GM20431 (cell line): ENCODE results near the gene RSBN1.

Source experiments
- in situ Hi-C: fragments of 300-500 bp; cut with MseI, MboI; formaldehyde crosslinking; loops from one replicate; pipeline ENCODE4 v1.15.0; 2020; ENCODE audit warnings: low sequenced_read_pairs; ENCODE audit not compliant: unreplicated experiment

RSBN1 gene

DNA sequence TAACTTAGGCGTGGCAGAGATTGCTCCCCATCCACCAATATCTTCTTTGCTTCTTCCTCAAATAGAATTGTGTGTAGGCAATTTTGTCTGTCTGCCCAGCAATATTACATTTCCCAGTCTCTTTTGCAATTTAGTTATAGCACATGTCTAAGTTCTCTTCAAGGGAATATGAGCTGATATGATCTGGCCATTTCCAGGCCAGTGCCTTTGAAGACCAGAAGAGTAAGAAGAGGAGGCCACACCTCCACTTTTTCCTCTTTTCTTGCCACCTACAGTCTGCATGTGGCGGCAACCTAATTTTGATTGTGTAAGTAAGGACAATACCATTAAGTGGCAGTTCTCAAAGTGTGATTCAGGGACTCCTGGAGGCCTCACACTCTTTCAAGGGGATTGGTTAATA is 6.3 kb upstream of the RSBN1 start:
- in situ Hi-C loops: no loop called here

DNA sequence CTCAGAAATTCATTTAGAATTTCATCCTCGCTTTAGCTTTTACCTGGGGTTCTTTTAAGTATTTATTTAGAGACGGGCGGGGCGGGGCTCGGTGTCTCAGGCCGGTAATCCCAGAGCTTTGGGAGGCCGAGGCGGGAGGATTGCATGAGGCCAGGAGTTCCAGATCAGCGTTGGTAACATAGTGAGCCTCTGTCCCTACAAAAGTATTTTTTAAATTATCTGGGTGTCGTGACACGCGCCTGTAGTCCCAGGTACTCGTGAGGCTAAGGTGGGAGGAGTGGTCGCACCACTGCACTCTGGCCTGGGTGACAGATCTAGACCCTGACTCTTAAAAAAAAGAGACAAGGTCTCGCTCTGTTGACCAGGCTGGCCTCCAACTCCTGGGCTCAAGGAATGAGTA is 942 bp upstream of the RSBN1 start:
- in situ Hi-C loops: no loop called here

DNA sequence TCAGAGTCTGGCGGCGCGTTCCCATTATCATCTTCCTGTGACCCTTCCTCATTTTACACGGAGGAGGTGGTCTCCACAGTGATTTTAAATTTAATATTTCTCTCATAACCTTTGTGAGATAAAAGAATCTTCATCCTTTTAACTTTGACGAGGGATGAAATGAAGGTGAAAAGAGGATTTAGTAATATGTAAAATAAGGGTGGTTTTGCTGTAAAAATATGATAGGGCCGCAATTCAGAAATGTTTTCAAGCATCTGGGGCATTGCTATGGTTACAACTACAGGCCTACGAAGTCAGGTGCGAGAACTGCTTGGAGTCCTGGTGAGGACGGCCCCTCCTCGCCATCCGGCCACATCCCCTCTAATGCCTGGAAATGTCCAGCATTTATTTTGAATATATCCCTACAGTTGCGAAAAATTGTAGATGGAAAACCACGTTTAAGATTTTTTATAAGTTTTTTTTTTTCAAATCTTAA is 422 bp upstream of the RSBN1 start:
- in situ Hi-C loops: no loop called here

DNA sequence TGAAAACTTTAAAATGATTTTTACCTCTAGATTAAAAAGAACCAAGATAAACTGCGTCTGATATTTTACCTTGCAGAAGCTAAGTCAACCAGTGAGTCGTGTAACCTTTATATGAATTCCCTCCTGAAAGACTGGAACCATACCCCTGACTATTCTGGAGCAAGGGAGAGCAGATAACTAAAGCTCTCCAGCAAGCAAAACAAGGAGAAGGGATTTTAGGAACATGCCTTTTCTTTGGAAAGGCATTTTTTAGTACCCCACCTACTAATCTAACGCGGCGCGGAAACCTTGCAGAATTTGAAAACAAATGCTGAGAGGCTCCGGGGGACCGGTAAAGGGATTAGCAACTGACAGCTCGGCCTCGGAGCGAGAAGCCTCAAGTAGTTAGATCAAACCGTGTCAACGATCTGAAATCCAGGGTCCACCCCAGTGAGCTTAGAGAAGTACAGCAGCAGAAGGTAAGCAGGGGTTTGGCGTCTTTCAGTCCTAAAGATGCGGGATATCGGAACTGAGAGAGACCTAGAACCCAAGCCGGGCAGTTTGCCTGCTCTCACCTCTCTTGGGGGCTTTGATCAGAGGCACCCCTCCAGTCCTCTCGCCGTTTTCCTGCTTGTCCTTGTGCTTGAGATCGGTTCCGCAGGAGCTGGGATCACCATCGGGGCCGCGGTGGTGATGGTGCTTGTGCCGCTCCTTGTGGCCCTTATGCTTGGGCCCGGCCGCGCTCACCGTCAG is 954 bp downstream of the RSBN1 start:
- in situ Hi-C loops: no loop called here

DNA sequence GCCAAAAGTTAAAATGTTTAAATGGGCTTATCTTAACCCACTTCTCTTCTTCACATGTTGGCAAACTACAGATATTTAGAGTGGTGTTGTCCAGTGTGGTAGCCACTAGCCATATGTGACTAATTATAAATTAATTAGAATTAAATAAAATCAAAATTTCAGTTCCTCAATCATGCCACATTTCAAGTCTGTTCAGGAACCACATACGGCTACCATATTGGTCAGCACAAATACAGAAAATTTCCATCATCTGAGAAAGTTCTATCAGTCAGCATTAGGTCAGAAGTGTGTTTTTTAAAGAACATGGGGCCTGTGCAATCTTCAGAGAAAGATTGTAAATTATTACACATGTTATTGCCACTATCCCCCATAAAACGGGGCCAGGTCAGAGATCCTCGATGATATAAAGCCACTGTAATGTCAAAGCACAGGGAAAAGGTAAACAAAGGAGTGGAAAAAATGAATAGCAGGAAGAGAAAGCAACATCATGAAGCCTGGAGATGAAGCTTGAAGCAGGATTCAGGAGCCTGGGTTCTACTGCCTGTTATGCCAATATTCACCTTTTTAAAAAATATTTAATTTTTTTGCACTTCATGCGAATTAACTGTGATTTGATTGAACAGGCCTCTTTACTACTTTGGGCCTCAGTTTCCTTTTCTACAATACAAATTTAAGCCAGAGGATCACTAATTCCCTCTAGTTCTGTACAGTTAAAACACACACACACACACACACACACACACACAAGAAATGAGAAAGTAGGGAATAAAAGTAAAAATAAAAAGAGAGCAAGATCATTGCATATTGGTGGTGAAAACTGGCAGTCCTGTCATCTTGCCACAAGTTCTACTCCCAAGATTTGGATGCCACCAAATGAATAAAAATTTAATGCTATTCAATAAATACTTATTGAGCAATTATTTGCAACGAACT is 2.3 kb downstream of the RSBN1 start:
- in situ Hi-C loops: no loop called here

DNA sequence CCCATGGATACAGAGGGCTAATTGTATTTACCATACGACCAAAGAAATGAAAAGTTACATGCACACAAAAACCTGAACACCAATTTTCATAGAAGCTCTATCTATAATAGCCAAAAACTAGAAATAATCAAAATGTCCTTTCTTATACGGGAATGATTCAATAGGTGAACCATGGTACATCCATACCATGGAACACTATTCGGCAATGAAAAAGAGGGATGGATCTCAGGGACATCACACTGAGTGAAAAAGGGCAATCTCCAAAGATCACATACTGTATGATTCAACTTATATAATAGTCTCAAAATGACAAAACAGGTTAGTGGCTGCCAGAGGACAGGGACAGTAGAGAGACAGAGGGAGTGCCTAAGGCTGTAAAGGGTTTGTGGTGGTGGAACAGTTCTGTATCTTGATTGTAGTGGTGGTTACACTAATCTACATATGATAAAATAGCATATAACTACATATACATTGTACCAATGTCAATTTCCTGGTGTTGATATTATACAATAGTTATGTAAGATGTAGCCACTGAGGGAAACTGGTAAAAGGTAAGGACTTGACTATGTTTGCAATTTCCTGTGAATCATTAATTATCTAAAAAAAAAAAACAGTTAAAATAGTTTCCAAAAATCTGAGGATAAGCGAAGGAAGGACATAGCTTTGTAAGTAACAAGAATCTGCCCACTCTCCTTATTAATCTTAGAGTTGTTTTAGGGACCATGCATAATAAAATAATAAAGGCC is 3.7 kb downstream of the RSBN1 start:
- in situ Hi-C loops: no loop called here

DNA sequence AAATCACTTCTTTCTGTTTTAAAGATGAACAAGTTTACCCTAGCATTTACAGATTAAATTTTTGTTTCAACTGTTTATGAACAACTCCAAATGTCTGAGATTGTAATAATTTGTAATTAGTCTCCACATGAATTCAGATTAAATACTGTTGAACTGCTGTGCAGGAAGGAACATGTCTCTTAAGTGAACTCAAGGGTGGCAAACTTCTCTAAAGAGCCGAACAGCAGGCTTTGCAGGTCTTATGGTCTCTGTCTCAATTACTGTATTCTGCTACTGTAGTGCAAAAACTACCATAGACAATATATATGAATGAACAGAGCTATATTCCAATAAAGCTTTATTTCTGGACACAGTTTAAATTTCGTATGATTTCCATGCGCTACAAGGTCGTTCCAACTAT is 6.6 kb downstream of the RSBN1 start:
- in situ Hi-C loops: no loop called here

DNA sequence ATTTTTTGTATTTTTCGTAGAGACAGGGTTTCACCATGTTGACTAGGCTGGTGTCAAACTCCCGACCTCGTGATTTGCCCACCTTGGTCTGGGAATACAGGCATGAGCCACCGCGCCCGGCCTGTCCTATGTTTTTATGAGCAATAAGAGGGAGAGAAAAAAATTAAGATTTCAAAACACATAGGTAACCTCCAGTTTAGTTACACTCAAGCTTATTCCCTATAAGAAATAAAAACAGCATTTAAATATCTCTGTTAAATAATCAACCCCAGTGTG is 7.1 kb downstream of the RSBN1 start:
- in situ Hi-C loops: no loop called here

DNA sequence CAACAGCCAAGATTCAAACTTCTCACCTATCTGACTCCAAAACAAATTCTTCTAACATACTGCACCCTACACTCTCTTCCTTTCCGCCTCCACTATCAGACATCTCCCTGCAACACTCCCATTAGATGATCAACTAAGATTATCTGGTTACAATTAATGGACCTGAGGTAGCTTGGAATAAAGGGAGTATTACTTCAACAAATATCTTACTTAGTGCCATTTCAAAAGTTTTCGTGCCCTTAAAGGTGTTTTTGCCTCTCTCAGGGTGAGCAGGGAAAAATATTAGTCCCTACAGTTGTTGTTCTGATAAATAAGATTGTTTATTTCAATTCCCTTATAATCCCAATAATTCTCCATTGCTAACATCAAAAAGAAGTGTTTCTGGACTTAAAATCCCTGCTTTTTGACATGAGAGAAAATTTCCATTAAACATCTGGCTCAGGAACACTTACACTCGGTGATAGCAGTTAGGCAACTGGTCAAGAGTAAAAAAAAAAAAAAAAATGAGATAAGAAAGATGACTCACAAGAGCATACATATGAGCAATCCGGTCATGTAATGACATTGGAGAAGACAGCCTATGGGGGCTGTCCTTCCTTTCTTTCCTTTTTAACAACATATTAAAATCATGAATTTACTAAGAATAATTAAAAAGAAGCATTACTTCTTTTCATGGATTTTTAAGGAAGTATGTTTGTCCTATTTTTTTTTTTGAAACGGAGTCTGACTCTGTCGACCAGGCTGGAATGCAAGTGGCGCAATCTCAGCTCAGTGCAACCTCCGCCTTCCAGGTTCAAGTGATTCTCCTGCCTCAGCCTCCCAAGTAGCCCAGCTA is 7.6 kb downstream of the RSBN1 start:
- in situ Hi-C loops: no loop called here

DNA sequence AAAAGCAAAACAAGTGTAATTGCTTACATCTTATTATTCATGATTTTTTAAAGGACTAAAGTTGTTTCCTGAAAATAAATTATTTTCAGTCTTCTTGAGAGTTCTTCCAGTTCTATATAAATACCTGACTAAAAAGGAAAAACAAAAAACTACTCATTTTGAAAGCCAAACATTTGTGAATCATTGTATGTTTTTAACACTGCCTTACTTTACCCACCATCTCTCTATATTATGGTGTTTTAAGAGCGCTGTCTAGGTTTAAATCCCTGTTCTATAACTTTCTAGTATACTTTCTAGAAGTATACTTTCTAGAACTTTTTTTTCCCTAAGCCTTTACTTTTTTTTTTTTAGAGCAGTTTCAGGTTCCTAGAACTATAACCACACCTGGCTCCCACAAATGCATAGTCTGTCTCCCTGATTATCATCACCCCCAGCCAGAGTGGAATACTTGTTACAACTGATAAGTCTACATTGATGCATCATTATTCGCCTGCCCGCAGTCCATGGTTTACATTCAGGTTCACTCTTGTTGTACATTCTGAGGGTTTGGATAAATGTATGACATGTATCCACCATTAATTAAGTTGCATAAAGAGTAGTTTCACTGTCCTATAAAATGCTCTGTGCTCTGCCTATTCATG is 9.8 kb downstream of the RSBN1 start:
- in situ Hi-C loops: no loop called here

DNA sequence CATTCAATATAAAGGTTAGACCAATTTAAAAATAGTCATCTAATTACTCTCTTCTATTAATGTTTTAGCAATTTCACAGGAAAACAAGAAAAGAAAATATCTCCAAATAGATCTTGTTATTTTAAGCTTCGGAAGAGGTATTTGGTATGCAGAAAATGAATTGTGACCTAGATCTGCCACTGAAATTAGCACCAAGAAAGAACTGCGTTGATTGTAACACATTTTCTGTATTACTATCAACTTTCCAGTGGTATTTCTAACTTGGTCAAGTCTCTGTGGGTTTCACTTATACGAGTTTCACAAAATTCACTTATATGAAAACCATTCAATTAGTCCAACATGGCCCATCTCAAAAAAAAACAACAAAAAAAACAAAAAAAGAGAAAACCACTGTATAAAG is 11.8 kb downstream of the RSBN1 start:
- in situ Hi-C loops: no loop called here

DNA sequence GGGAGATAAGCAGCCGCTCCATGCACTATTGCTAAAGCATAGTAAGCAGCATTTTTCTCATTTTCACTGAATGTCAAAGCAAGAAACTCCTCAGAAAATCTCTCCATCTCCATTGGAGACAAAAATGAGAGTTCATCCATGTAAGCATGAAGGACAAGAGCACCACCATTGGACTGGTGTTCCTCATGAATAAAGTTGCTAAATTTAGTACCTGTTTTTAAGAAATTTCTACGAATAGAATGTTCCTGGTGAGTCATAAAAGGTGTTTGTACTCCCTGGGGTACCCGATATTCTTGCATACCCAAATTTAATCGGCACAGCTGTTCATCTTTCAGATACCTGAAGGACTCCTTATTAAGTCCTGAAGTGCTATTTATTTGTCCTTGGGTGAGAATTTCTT is 14.8 kb downstream of the RSBN1 start:
- in situ Hi-C loops: no loop called here

DNA sequence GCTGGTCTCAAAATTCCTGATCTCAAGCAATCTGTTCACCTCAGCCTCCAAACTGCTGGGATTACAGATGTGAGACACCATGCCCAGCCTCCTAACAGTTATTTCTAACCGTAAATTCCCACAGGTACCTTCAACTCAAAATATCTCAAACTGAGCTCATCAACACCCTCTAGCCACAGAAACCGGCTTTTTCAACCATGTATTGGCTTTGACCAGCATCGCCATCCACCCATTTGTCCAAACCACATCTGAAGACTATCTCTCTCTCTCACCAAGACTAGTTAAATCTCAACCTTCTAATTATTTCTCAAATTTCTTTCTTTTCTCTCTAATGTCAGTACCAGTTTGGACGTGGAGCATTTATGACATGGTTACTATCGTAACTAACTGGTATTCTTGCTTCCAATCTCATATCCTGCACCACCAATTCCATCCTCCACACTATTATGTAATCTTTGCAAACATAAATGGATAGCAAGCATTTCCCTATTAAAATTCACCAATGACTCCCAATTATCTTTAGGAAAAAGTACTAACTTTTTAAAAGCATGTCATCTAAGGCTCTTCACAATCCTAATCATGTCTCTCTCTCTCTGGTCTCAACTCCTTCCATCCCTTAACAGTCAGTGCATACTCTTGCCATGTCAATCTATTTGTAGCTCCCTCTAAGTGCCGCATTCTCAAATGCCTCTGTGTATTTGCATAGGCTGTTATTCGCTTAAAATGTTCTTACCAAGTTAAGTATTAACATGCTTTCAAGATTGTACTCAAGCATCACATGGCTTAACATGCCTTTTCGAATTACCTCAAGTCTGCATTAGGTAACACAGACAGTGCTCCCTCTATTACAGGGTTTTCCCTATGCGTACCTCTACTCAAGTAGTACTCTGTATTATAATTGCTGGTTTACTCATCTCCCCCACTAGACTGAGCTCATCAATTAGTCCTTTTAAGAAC is 18.1 kb downstream of the RSBN1 start:
- in situ Hi-C loops: no loop called here

DNA sequence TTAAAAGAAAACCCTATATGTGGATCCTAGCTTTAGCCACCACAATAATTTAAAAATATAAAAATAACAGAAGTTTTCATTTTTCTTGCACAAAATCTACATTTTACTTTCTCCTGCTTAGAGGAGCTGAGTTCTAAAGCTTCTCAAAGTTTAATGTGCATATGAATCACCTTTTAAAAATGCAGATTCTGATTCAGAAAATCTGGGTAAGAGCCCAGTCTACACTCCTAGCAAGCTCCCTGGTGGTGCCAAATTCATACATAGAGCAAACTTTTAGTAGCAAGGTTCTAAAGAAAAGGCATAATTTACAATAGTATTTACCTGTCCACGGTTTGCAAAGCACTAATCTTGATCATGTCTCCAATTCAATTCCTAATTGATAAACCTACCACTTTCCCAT is 19.3 kb downstream of the RSBN1 start:
- in situ Hi-C loops: no loop called here

DNA sequence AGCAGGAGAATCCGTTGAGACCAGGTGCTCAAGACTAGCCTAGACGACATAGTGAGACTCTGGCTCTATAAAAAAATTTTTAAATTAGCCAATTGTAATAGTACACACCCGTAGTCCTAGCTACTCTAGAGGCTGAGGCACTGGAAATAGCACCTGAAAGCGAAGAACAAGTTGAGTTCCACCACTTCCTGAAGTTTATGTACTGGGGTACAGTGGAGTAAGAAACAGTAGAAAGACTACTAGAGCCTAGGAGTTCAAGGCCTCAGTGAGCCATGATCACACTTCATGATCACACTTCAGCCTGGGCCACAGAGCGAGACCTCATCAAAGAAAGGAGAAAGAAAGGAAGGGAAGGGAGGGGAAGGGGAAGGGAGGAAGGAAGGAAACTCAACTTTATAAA is 19.8 kb downstream of the RSBN1 start:
- in situ Hi-C loops: no loop called here

DNA sequence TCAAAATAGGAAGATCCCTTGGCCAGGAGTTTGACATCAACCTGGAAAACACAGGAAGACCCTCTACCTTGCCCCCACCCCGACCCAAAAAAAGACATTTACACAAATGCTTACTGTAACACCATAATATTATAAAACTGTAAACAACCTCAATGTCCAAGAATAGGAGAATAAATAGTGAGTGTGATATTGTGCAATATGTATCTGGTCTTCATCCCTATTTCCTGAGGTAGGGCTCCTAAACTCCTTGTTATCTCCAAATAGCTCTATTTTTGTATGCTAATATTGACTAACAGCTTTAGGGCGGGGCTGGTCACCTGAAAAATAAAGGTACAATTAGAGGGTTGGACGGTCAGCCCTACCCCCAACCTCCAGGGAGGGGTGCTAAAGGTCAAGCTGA is 23.5 kb downstream of the RSBN1 start:
- in situ Hi-C loops: no loop called here

DNA sequence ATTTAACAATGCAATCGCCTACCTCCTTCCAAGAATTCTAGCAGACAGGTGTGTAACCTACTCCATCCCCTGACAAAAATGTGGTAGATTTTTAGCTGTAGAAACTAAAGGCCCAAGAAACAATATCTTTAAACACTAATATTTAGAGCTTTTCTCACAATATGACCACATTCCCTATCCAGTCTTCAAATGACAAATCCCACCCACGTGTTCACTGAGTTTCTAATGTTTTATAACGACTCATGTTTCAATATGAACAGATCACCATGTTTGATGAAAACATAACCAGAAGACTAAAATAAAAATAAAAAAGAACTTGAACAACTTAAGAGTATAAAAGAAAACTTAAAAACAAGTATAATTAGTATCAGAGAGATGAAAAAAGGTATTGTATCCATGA is 24.6 kb downstream of the RSBN1 start:
- in situ Hi-C loops: no loop called here

DNA sequence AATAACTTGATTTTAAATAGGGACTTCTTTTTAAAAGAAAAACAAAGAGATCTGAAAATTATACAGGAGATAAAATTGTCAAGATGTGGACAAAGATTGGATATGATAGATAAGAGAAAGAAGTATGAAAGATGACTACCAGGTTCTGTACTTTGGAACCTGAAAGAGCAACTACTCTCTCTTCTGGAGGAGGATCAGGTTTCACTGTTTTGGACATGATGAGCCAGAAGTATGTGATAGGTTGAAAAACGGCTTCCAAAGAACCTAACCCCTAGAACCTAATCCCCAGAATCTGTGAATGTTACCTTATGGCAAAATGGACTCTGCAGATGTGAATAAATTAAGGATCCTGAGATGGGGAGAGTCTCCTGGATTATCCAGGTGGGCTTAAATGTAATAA is 26.2 kb downstream of the RSBN1 start:
- in situ Hi-C loops: no loop called here
